HEK293 (cell line): ENCODE results near the gene S100PBP.

ENCODE experiments used
- GLI4 ChIP-seq: fragments of 450-650 bp; formaldehyde crosslinking; IDR thresholded peaks from 2 replicates; pipeline ENCODE4 v1.5.1; 2016; ENCODE audit warnings: missing biosample characterization, missing genetic modification characterization
- KLF1 ChIP-seq: fragments of 450-650 bp; formaldehyde crosslinking; IDR thresholded peaks from 2 replicates; pipeline ENCODE4 v1.5.1; 2016; ENCODE audit warnings: missing biosample characterization, missing genetic modification characterization
- MEIS1 ChIP-seq: sonication (generic); formaldehyde crosslinking; IDR thresholded peaks from 2 replicates; pipeline ENCODE4 v1.8.1; 2022; ENCODE audit warnings: missing genetic modification reagents, mild to moderate bottlenecking, borderline replicate concordance
- MYNN ChIP-seq: fragments of 450-650 bp; formaldehyde crosslinking; IDR thresholded peaks from 2 replicates; pipeline ENCODE4 v1.5.1; 2016; ENCODE audit warnings: missing biosample characterization, missing genetic modification characterization, borderline replicate concordance
- RBAK ChIP-seq: fragments of 450-650 bp; formaldehyde crosslinking; IDR thresholded peaks from 2 replicates; pipeline ENCODE4 v1.5.1; 2016; ENCODE audit warnings: missing biosample characterization, missing genetic modification characterization
- TCF7L2 ChIP-seq: IDR thresholded peaks from 2 replicates; pipeline ENCODE4 v1.6.1; 2011; ENCODE audit warnings: low read depth, mild to moderate bottlenecking, inconsistent platforms, low read length, moderate library complexity, borderline replicate concordance
- ZBTB17 ChIP-seq: fragments of 450-650 bp; formaldehyde crosslinking; IDR thresholded peaks from 2 replicates; pipeline ENCODE4 v1.5.1; 2016; ENCODE audit warnings: missing biosample characterization, missing genetic modification characterization
- ZNF174 ChIP-seq: fragments of 450-650 bp; formaldehyde crosslinking; IDR thresholded peaks from 2 replicates; pipeline ENCODE4 v1.5.0; 2017; ENCODE audit warnings: missing biosample characterization, mild to moderate bottlenecking, missing genetic modification characterization
- ZNF2 ChIP-seq: fragments of 450-650 bp; formaldehyde crosslinking; IDR thresholded peaks from 2 replicates; pipeline ENCODE4 v1.5.1; 2016; ENCODE audit warnings: missing biosample characterization, missing genetic modification characterization
- ZNF24 ChIP-seq: fragments of 450-650 bp; formaldehyde crosslinking; IDR thresholded peaks from 2 replicates; pipeline ENCODE4 v1.5.1; 2016; ENCODE audit warnings: missing biosample characterization, missing genetic modification characterization
- ZNF48 ChIP-seq: fragments of 450-650 bp; formaldehyde crosslinking; IDR thresholded peaks from 2 replicates; pipeline ENCODE4 v1.5.1; 2016; ENCODE audit warnings: missing biosample characterization, missing genetic modification characterization
- ZNF548 ChIP-seq: fragments of 450-650 bp; formaldehyde crosslinking; IDR thresholded peaks from 2 replicates; pipeline ENCODE4 v1.5.1; 2016; ENCODE audit warnings: missing biosample characterization, missing genetic modification characterization
- ZNF560 ChIP-seq: fragments of 450-650 bp; formaldehyde crosslinking; IDR thresholded peaks from 2 replicates; pipeline ENCODE4 v1.5.1; 2017; ENCODE audit warnings: missing biosample characterization, missing genetic modification characterization, borderline replicate concordance
- ZNF654 ChIP-seq: fragments of 450-650 bp; formaldehyde crosslinking; IDR thresholded peaks from 2 replicates; pipeline ENCODE4 v1.5.1; 2016; ENCODE audit warnings: low read depth, missing biosample characterization, missing genetic modification characterization
- ZNF76 ChIP-seq: fragments of 450-650 bp; formaldehyde crosslinking; IDR thresholded peaks from 2 replicates; pipeline ENCODE4; 2016; ENCODE audit warnings: low read depth, missing biosample characterization, missing genetic modification characterization, borderline replicate concordance
- ZNF776 ChIP-seq: fragments of 450-650 bp; formaldehyde crosslinking; IDR thresholded peaks from 2 replicates; pipeline ENCODE4 v1.5.0; 2017; ENCODE audit warnings: missing biosample characterization, missing genetic modification characterization, borderline replicate concordance
- ZSCAN23 ChIP-seq: fragments of 450-650 bp; formaldehyde crosslinking; IDR thresholded peaks from 2 replicates; pipeline ENCODE4 v1.5.1; 2016; ENCODE audit warnings: missing biosample characterization, missing genetic modification characterization
- ZSCAN30 ChIP-seq: fragments of 450-650 bp; IDR thresholded peaks from 2 replicates; pipeline ENCODE4 v1.5.1; 2018; ENCODE audit warnings: missing biosample characterization, mild to moderate bottlenecking, missing genetic modification characterization, moderate library complexity
- TF ChIP-seq, protein P1 (sequence below): fragments of 450-650 bp; formaldehyde crosslinking; IDR thresholded peaks from 2 replicates; pipeline ENCODE4 v1.5.1; 2016; ENCODE audit warnings: missing biosample characterization, missing genetic modification characterization
- TF ChIP-seq, protein P2 (sequence below): fragments of 450-650 bp; formaldehyde crosslinking; IDR thresholded peaks from 2 replicates; pipeline ENCODE4; 2016; ENCODE audit warnings: missing biosample characterization, missing genetic modification characterization
- TF ChIP-seq, protein P3 (sequence below): fragments of 450-650 bp; formaldehyde crosslinking; IDR thresholded peaks from 2 replicates; pipeline ENCODE4 v1.5.1; 2016; ENCODE audit warnings: missing biosample characterization, missing genetic modification characterization
- TF ChIP-seq, protein P4 (sequence below): fragments of 450-650 bp; formaldehyde crosslinking; IDR thresholded peaks from 2 replicates; pipeline ENCODE4 v1.5.1; 2017; ENCODE audit warnings: missing biosample characterization, missing genetic modification characterization
- TF ChIP-seq, protein P5 (sequence below): fragments of 450-650 bp; formaldehyde crosslinking; IDR thresholded peaks from 2 replicates; pipeline ENCODE4 v1.5.1; 2017; ENCODE audit warnings: missing biosample characterization, missing genetic modification characterization
- TF ChIP-seq, protein P6 (sequence below): fragments of 450-650 bp; formaldehyde crosslinking; IDR thresholded peaks from 2 replicates; pipeline ENCODE4 v1.5.1; 2016; ENCODE audit warnings: missing biosample characterization, missing genetic modification characterization
- TF ChIP-seq, protein P7 (sequence below): fragments of 450-650 bp; IDR thresholded peaks from 2 replicates; pipeline ENCODE4 v1.5.1; 2018; ENCODE audit warnings: missing biosample characterization, missing genetic modification characterization

Gene S100PBP

DNA sequence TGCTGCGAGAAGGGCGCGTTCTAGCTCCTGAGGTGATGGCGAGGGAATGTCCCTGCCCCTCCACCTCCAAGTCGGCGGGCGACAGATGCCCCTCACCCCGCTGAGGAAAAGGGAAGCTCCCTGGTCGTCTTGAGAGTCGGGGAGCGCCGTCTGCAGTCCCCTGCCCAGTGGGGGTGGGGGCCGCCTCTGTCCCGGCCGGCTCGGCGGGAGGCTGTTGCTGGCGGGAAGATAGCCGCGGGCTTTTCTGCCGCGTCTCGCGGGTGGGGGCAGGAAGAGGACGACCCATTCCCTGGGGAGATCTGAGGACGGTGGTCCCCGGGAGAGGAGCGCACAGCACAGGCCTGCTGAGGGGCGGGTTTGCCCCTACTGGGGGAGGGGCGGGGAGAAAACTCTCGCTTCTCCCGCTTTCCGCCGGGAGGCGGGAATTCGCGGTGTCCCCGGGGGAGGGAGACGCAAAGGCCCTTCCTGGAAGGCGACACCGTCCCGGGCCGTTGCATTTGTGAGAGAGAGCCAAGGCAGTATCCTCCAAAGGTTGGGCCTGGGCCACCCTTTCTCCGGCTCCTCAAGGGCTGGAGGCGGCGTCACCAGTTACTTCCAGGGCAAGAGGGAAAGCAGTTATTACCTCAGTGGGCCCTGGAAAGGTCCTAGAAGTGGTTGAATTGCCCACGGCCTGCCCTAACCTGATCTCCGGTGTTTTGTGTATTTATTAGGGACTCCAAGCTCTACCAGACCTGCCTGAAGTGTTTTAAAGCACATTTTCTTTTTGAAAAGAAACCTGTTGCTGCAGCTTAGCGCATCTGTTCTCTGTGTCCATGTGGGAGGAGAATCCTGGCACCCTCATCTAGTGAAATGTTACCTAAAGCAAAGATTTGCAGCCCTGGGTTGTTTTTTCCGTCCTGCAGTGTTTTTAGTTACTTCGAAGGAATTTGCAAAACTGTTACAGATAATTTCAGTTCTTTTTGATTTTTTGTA lies 648 bp downstream of the S100PBP start (continued):
- TF ChIP-seq ZNF174 (tag by site-specific recombination) (no peak), GLI4 (tag by site-specific recombination) (no peak), ZNF48 (no peak), TCF7L2 (no peak), ZNF654 (tag by site-specific recombination) (no peak), ZNF548 (tag by site-specific recombination) (no peak), ZSCAN30 (peak; percentile 38; the same call in 1 of the 2 replicates), MYNN (no peak), ZNF76 (tag by site-specific recombination) (peak; percentile 70), ZNF2 (tag by site-specific recombination) (peak; percentile 80; the same call in 1 of the 2 replicates), KLF1 (tag by site-specific recombination) (no peak; the same call in 1 of the 2 replicates), ZNF560 (no peak), ZSCAN23 (no peak), RBAK (tag by site-specific recombination) (no peak), ZNF24 (tag by site-specific recombination) (peak; percentile 72; the same call in 1 of the 2 replicates), ZBTB17 (tag by site-specific recombination) (no peak), MEIS1 (CRISPR knock-in tag) (0 out of 2 replicates have a peak, but pooled peaks have one; percentile 23), ZNF776 (tag by site-specific recombination) (no peak)
- TF ChIP-seq, protein P1, sequence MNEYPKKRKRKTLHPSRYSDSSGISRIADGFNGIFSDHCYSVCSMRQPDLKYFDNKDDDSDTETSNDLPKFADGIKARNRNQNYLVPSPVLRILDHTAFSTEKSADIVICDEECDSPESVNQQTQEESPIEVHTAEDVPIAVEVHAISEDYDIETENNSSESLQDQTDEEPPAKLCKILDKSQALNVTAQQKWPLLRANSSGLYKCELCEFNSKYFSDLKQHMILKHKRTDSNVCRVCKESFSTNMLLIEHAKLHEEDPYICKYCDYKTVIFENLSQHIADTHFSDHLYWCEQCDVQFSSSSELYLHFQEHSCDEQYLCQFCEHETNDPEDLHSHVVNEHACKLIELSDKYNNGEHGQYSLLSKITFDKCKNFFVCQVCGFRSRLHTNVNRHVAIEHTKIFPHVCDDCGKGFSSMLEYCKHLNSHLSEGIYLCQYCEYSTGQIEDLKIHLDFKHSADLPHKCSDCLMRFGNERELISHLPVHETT: no peak; the same call in 1 of the 2 replicates
- TF ChIP-seq, protein P2, sequence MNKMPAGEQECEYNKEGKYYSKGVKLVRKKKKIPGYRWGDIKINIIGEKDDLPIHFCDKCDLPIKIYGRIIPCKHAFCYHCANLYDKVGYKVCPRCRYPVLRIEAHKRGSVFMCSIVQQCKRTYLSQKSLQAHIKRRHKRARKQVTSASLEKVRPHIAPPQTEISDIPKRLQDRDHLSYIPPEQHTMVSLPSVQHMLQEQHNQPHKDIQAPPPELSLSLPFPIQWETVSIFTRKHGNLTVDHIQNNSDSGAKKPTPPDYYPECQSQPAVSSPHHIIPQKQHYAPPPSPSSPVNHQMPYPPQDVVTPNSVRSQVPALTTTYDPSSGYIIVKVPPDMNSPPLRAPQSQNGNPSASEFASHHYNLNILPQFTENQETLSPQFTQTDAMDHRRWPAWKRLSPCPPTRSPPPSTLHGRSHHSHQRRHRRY (tag by site-specific recombination): no peak
- TF ChIP-seq, protein P3, sequence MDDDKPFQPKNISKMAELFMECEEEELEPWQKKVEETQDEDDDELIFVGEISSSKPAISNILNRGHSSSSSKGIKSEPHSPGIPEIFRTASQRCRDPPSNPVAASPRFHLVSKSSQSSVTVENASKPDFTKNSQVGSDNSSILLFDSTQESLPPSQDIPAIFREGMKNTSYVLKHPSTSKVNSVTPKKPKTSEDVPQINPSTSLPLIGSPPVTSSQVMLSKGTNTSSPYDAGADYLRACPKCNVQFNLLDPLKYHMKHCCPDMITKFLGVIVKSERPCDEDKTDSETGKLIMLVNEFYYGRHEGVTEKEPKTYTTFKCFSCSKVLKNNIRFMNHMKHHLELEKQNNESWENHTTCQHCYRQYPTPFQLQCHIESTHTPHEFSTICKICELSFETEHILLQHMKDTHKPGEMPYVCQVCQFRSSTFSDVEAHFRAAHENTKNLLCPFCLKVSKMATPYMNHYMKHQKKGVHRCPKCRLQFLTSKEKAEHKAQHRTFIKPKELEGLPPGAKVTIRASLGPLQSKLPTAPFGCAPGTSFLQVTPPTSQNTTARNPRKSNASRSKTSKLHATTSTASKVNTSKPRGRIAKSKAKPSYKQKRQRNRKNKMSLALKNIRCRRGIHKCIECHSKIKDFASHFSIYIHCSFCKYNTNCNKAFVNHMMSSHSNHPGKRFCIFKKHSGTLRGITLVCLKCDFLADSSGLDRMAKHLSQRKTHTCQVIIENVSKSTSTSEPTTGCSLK (tag by site-specific recombination): no peak
- TF ChIP-seq, protein P4, sequence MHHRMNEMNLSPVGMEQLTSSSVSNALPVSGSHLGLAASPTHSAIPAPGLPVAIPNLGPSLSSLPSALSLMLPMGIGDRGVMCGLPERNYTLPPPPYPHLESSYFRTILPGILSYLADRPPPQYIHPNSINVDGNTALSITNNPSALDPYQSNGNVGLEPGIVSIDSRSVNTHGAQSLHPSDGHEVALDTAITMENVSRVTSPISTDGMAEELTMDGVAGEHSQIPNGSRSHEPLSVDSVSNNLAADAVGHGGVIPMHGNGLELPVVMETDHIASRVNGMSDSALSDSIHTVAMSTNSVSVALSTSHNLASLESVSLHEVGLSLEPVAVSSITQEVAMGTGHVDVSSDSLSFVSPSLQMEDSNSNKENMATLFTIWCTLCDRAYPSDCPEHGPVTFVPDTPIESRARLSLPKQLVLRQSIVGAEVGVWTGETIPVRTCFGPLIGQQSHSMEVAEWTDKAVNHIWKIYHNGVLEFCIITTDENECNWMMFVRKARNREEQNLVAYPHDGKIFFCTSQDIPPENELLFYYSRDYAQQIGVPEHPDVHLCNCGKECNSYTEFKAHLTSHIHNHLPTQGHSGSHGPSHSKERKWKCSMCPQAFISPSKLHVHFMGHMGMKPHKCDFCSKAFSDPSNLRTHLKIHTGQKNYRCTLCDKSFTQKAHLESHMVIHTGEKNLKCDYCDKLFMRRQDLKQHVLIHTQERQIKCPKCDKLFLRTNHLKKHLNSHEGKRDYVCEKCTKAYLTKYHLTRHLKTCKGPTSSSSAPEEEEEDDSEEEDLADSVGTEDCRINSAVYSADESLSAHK (tag by site-specific recombination): peak; percentile 44; the same call in 1 of the 2 replicates
- TF ChIP-seq, protein P5, sequence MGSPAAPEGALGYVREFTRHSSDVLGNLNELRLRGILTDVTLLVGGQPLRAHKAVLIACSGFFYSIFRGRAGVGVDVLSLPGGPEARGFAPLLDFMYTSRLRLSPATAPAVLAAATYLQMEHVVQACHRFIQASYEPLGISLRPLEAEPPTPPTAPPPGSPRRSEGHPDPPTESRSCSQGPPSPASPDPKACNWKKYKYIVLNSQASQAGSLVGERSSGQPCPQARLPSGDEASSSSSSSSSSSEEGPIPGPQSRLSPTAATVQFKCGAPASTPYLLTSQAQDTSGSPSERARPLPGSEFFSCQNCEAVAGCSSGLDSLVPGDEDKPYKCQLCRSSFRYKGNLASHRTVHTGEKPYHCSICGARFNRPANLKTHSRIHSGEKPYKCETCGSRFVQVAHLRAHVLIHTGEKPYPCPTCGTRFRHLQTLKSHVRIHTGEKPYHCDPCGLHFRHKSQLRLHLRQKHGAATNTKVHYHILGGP (tag by site-specific recombination): peak; percentile 20; the same call in 1 of the 2 replicates
- TF ChIP-seq, protein P6, sequence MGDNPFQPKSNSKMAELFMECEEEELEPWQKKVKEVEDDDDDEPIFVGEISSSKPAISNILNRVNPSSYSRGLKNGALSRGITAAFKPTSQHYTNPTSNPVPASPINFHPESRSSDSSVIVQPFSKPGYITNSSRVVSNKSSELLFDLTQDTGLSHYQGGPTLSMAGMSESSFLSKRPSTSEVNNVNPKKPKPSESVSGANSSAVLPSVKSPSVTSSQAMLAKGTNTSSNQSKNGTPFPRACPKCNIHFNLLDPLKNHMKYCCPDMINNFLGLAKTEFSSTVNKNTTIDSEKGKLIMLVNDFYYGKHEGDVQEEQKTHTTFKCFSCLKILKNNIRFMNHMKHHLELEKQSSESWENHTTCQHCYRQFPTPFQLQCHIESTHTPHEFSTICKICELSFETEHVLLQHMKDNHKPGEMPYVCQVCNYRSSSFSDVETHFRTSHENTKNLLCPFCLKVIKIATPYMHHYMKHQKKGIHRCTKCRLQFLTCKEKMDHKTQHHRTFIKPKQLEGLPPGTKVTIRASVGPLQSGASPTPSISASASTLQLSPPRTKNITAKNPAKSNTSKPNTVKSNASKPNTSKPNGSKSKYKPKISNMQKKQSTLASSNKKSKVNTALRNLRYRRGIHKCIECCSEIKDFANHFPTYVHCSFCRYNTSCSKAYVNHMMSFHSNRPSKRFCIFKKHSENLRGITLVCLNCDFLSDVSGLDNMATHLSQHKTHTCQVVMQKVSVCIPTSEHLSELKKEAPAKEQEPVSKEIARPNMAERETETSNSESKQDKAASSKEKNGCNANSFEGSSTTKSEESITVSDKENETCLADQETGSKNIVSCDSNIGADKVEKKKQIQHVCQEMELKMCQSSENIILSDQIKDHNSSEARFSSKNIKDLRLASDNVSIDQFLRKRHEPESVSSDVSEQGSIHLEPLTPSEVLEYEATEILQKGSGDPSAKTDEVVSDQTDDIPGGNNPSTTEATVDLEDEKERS (tag by site-specific recombination): no peak
- TF ChIP-seq, protein P7, sequence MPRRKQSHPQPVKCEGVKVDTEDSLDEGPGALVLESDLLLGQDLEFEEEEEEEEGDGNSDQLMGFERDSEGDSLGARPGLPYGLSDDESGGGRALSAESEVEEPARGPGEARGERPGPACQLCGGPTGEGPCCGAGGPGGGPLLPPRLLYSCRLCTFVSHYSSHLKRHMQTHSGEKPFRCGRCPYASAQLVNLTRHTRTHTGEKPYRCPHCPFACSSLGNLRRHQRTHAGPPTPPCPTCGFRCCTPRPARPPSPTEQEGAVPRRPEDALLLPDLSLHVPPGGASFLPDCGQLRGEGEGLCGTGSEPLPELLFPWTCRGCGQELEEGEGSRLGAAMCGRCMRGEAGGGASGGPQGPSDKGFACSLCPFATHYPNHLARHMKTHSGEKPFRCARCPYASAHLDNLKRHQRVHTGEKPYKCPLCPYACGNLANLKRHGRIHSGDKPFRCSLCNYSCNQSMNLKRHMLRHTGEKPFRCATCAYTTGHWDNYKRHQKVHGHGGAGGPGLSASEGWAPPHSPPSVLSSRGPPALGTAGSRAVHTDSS (tag by site-specific recombination): no peak
